Activated T-cell treated with anti-CD3 and anti-CD28 coated beads for 4 hours (primary cell): ENCODE results near the gene MS4A2.
"Not testable (repeated sequence)": the region's sequence is repeated elsewhere in the genome, so short reads cannot be mapped to it uniquely, and the experiment has no call there.

ENCODE experiments used
- DNase-seq: peaks from one replicate; pipeline ENCODE4 v3.0.0-alpha.2; 2020

The MS4A2 gene

DNA sequence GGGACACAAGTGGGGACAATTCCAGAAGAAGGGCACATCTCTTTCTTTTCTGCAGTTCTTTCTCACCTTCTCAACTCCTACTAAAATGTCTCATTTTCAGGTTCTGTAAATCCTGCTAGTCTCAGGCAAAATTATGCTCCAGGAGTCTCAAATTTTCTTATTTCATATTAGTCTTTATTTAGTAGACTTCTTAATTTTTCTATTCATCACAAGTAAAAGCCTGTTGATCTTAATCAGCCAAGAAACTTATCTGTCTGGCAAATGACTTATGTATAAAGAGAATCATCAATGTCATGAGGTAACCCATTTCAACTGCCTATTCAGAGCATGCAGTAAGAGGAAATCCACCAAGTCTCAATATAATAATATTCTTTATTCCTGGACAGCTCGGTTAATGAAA, at the start of gene MS4A2:
Gene MS4A2 (plus strand): TSS at position 301 of the 400 bp plus-strand sequence. CDS start 102 bp downstream, outside the sequence.
- DNase-seq = no peak

DNA sequence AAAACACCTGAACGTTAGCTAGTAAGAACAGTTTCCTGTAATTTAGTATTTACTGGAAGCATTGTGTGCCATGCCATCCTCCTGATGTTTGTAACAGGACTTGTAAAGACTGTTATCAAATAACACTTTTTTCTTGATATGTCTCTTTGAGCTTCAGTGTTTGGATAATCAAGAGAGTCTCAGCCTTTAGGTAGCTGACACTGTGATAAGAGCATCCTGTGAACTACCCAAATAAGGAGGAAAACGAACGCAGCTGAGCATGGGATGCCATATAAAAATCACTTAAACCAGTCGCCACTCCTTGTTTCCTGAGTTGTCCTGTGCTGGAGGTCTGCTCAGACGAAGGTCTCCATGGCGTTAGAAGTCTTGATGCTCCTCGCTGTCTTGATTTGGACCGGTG, 48.4 kb upstream of the MS4A2 start, which contains the start of gene OOSP2:
Gene OOSP2 (plus strand): TSS at position 301 of the 400 bp plus-strand sequence. CDS start 51 bp downstream, at position 352.
- DNase-seq = no peak

DNA sequence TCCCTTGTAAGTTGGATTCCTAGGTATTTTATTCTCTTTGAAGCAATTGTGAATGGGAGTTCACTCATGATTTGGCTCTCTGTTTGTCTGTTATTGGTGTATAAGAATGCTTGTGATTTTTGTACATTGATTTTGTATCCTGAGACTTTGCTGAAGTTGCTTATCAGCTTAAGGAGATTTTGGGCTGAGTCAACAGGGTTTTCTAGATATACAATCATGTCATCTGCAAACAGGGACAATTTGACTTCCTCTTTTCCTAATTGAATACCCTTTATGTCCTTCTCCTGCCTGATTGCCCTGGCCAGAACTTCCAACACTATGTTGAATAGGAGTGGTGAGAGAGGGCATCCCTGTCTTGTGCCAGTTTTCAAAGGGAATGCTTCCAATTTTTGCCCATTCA, 38.0 kb upstream of the MS4A2 start:
- not testable (repeated sequence) for DNase-seq

DNA sequence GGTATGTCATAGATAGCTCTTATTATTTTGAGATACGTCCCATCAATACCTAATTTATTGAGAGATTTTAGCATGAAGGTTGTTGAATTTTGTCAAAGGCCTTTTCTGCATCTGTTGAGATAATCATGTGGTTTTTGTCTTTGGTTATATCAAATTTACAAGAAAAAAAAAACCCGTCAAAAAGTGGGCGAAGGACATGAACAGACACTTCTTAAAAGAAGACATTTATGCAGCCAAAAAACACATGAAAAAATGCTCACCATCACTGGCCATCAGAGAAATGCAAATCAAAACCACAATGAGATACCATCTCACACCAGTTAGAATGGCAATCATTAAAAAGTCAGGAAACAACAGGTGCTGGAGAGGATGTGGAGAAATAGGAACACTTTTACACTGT, 37.6 kb upstream of the MS4A2 start:
- not testable (repeated sequence) for DNase-seq

DNA sequence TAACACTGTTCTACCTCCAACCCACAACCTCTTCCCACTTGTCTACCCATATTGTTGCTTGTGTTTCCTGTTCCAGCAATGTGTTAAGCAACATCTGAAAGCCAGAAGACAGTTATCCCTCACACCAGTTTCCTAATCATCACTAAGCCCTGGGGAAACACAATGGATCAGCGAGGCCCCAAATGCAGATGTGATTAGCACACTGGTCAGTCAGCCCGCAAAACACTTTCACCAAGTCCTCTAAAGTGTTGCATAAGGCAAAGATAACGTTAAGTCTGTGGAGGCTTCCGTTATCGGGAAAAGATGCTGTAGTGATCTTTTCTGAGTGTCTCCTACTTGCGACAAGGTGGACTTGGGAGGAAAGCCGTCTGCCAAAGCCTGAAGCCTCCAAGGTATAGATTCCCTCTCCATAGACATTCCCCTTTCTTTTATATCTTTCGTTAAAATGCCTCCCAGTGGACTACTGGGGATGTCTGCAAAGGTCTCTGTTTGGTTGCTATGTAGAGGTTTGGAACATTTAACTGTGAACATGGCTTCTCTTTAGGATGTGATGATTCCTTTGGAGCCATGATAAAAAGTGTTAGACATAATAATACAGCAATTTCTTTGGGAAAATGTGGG, 32.0 kb upstream of the MS4A2 start, which contains the start of gene MS4A3:
Gene MS4A3 (plus strand): TSS at position 317 of the 621 bp plus-strand sequence. CDS start 4,496 bp downstream, outside the sequence.
- DNase-seq = no peak

DNA sequence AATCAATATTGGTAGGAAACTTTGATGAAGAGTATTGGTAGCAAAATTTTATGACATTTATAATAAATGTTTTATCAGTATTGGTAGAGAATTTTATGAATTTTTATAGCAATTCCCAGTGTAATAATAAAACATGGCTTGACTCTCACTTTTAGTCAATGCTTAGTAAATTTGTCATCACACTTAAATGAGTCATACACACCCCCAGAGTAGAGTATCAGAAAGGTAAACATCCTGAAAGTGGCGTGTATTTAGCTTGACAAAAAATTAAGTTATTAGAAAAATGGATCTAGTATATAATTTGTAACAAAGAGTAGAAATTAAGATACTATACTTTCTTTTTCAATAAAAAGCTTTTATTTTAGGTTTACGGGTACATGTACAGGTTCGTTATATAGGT, 29.4 kb upstream of the MS4A2 start:
- no peak for DNase-seq

DNA sequence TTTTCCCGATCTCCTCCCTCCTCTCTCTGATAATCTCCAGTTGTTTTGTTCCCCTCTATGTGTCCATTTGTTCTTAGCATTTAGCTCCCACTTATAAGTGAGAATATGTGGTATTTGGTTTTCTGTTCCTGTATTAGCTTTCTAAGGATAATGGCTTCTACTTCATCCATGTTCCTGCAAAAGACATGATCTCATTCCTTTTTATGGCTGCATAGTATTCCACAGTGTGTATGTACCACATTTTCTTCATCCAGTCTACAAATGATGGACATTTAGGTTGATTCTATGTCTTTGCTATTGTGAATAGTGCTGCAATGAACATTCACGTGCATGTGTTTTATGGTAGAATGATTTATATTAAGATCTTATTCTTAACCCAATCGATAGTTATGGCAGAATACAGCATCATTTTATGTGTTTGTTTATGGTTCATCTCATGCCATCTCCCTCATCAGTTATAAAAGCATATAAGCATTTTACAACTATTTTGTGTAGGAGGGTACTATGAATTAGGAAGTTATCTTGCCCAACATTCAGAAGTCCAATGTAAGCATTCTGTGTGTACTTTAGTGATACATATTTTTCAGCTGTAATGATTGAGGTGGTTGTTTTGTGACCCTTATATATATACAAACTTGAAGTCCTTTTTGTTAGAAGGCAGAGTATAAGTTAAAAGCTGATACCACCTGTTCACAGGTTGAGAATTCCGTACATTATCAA, 28.8 kb upstream of the MS4A2 start:
- no peak for DNase-seq

DNA sequence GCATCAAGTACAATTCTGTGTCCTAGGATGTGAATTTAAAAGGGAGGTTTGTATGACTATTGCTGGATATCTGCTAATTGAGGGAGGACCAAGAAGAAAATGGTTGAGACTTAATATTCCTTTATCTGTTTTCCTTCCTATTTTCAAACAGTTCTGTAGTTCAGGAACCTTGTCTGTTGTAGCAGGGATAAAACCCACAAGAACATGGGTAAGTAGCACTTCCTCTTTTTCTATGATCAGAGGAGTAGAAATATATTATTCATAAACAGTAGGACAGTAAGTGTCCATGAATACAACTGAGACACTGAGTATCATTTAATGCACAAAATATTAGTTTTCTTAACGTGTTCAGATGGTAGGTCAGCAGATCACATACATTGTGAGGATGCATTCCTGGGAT, 24.4 kb upstream of the MS4A2 start:
- no peak for DNase-seq

DNA sequence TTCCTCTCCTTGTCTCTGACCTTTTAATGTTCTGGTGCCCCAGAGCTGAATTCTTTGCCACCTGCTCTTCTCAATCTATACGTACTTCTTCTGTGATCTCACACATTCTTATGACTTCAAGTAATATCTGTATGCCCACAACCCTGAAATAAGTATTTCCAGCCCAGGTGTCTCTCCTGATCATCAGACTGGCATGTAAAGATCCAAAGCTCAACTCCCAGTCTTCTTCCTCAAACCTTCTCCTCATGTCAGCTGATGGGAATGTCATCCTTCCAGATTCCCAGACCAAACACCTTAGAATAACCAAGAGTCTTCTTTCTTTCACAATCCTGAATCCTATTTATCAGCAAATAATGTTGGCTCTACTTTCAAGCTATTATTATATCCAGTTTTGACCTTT, 22.7 kb upstream of the MS4A2 start:
- DNase-seq = no peak

DNA sequence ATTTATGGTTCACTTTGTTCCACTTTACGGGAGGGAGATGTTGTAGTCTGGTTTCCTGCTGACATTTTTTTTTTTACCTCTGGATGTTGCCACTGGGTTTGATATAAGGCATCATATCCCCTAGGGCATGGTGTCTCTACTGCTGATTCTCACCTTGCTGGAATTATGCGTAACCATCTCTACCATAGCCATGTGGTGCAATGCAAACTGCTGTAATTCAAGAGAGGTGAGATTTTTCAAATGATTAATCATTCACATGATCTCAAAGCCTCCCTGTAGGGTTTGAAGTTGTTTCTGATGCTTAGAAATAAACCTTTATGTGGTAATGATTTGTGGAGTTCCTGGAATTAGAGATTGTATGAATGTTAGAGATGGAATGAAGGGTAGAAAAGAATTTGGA, 19.0 kb upstream of the MS4A2 start:
- no peak for DNase-seq

DNA sequence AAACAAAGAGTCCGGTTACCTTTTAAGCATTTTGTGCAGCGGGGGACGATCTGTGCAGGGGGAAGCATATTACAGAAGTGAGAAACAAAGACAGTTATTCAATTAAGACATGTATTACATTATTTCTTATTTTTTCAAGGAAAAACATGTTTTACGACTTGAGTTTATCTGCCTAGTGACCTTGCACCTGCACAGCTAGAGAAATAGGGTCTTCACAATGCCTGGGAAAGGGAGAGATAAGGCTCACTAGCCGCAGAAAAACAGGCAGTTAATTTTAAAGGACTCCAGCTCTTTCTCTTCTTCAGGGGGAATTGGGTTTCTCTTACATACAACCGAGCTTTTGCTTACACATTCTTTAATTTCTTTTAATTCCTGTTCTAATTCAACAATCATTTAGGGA, 16.8 kb upstream of the MS4A2 start:
- not testable (repeated sequence) for DNase-seq

DNA sequence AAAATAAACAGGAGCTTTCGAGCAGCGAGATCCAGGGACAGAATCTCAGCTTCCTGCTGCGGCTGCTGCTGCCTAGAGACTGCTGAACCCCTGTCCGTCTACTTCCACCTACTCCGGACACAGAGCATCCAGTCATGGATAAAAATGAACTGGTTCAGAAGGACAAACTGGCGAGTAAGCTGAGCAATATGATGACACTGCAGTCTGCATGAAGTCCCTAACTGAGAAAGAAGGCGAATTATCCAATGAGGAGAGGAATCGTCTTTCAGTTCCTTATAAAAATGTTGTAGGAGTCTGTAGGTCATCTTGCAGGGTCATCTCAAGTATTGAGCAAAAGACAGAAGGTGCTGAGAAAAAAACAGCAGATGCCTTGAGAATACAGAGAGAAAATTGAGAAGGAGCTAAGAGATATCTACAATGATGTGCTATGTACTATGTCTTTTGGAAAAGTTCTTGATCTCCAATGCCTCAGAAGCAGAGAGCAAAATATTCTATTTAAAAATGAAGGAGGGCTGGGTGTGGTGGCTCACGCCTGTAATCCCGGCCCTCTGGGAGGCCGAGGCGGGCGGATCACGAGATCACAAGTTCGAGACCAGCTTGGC, 11.1 kb upstream of the MS4A2 start:
- DNase-seq = no peak

DNA sequence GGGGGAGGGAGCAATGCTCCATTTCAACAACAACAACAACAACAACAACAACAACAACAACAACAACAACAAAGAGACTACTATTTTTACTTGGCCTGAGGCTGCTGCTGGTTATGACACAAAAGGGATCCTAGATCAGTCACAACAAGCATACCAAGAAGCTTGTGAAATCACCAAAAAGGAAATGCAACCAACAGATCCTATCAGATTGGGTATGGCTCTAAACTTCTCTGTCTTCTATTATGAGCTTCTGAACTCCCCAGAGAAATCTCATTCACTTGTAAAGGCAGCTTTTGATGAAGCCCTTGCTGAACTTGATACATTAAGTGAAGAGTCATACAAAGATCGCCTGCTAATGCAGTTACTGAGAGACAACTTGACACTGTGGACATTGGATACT, 10.5 kb upstream of the MS4A2 start:
- DNase-seq = no peak

DNA sequence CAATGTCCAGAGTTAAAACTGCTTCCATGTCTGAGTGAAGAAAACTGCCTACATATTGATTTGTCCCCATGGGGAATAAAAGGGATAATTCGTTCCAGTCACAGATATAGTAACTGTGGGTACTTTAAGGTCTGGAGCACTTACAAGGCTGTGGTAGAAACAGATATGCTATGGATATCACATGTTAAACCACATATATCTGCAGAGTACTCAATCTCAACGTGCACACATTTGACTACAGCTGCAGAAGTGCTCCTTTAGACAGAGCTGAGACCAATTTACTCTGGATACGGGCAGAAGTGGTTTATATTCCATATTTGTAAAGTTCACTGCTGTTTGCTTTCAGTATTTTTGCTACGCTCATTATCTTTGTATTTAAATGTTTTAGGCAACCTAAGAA, 9.7 kb upstream of the MS4A2 start:
- no peak for DNase-seq

DNA sequence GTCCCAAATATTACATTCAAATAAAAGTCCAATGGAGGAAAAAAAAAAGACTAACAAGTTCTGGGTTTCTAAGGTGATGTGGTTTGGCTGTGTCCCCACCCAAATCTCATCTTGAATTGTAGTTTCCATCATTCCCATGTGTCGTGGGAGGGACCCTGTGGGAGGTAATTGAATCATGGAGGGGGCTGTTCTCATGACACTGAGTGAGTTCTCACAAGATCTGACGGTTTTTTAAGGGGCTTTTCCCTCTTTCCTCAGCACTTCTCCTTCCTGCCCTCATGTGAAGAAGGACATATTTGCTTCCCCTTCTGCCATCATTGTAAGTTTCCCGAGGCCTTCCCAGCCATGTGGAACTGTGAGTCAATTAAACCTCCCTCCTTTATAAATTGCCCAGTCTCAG, 7.9 kb upstream of the MS4A2 start:
- no peak for DNase-seq

DNA sequence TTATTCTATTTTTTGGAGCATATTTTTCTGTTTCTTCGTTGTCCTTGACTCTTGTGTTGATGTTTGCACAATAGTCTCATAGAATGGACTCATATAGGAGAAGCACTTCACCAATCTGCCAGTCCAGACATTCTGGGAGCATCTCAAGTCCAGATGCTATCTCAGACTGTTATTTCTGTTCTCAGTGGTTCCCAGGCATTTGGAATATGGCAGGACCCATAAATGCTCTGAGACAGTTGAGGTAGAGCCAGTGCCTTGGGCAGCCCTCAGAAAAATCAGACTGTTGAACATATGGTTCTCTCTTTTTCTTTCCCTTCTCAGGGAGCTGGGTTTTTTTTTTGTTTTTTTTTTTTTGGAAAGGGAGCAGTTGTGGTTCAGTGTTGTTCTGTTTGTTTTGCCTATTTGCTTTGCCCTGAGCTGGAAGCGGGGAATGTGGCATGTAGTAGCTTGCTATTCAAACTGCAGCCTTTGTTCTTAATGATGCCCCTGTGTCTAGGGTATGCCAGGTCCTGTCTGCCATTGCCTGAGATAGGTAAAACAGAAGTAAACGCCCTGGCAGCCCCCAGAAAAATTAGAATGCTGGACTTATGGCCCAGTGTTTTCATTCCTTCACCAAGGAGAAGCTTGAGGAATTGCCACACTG, 3.7 kb upstream of the MS4A2 start:
- DNase-seq = no peak

DNA sequence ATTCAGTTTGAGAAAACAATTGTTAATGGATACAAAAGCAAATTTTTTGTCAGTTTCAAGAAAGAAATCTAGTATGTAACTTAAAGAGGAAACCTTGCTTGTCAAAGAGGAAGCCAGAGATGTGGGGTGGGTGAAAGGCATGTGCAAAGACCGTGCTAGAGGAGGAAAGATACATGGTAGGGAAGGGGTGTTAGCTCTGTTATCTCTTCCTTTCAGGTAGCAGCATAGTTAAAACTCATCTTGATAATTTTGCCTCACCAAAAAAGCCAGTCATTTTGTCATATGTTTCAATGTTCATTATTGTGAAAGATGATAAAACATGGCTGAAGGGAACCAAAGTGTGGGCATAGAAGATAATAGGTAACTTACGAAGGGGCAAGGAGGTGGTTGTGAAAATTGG, 2.6 kb upstream of the MS4A2 start:
- DNase-seq = no peak

DNA sequence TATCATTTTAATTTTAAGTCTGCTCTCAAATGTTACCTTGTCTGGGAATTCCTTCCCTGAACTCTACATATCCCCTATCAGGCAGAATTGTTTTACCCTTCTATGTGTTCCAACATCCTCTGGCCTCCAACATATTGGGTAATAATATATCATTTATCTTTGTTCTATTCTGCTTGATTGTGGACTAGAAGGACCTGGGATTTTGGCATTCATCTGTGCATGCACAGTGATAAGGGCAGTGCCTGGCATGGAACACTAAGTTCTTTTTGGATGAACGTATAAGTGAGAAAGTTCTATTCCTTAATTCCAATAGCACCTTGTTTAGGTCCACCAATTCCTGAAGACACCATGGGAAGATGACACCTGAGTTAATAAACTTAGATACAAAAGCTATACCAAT, 1.2 kb upstream of the MS4A2 start:
- DNase-seq = no peak

DNA sequence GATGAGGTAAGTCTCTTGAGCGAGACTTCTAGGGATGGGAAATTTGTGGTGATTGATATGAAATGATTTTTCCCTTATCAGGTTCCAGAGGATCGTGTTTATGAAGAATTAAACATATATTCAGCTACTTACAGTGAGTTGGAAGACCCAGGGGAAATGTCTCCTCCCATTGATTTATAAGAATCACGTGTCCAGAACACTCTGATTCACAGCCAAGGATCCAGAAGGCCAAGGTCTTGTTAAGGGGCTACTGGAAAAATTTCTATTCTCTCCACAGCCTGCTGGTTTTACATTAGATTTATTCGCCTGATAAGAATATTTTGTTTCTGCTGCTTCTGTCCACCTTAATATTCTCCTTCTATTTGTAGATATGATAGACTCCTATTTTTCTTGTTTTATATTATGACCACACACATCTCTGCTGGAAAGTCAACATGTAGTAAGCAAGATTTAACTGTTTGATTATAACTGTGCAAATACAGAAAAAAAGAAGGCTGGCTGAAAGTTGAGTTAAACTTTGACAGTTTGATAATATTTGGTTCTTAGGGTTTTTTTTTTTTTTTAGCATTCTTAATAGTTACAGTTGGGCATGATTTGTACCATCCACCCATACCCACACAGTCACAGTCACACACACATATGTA, 7.1 kb downstream of the MS4A2 start:
- no peak for DNase-seq

DNA sequence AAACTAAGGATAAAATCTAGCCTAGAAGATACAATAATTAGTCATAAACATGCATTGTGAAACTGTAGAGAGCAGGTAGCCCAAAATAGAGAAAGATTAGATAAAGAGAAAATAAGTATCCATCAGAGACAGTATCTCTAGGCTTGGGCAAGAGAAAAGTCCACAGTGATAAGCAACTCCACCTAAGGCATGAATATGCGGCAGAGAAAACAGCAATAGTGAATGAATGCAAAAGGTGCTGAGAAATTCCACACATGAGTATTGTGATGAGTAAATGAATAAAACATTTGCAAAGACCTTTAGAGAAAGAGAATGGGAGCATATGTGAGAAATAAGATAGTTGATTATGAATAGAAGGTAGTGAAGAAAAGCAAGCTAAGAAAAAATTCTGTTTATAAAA, 8.7 kb downstream of the MS4A2 start:
- no peak for DNase-seq

DNA sequence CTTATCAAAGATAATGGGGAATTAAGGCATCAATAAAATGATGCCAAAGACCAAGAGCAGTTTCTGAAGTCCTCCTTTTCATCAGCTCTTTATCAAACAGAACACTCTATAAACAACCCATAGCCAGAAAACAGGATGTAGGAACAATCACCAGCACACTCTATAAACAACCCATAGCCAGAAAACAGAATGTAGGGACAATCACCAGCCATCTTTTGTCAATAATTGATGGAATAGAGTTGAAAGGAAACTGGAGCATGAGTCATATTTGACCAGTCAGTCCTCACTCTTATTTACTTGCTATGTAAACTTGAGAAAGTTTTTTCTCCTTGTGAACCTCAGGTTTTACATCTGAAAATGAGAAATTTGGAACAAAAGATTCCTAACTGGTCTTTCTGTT, 10.0 kb downstream of the MS4A2 start:
- no peak for DNase-seq

DNA sequence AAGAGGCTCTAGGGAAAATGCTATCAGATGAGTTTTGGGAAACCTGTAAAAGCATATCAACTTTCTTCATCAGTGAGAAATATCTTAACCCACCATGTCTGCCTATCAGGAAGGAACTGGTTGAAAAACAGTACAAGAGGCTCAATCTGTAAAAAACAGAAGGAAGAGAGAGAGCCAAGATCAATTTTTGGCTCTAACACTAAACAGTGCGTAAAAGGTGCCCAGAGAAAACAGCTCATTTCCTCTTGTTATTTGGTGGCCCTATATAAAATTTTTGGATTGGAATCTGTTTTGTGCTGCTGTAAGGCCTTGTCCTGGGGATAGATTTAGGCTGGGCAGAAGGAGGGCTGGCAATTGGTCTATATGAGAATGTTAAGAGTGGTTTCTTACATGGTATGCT, 12.1 kb downstream of the MS4A2 start:
- no peak for DNase-seq

DNA sequence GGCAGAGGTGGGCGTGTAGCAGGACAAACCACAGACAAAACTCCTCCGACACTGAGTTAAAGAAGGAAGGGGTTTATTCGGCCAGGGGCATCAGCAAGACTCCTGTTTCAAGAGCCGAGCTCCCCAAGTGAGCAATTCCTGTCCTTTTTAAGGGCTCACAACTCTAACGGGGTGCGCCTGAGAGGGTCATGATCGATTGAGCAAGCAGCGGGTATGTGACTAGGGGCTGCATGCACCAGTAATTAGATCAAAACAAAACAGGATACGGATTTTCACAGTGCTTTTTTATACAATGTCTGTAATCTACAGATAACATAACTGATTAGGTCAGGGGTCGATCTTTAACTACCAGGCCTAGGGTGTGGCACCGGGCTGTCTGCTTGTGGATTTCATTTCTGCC, 12.9 kb downstream of the MS4A2 start:
- not testable (repeated sequence) for DNase-seq
